HEK293 (cell line): Measurements from ENCODE around the gene PAF1.
A peak's percentile ranks its signal among the peaks of the same experiment; 100 is the strongest.

ENCODE experiments used
- CTCF ChIA-PET: fragments of 350-600 bp; formaldehyde crosslinking; extraction: SDS; loops from one replicate; lab custom pipeline; 2021; ENCODE audit warnings: antibody characterized with exemption; lab: Yijun Ruan, JAX
- POLR2A ChIA-PET: fragments of 300-600 bp; formaldehyde crosslinking; extraction: SDS; loops from one replicate; lab custom pipeline; 2020; ENCODE audit warnings: antibody characterized with exemption, inconsistent platforms; lab: Yijun Ruan, JAX
- H3K27ac ChIP-seq: fragments of 200-500 bp; sonication (Bioruptor generic); 2 replicates; pipeline ENCODE4 v1.5.1; 2014; ENCODE audit warnings: low read depth, low read length, control low read depth, inconsistent platforms; ENCODE audit errors: extremely low read depth
- H3K36me3 ChIP-seq, 2 experiments: fragments of 200-500 bp in 1 of 2; sonication (Bioruptor generic) in 1 of 2; 1 replicate in 1 of 2; 2 replicates in 1 of 2; pipeline ENCODE4 v1.5.1; 2014 to 2017; ENCODE audit warnings: inconsistent platforms in 2 of 2, low read length in 2 of 2; ENCODE audit not compliant: control insufficient read depth in 2 of 2, insufficient read depth in 1 of 2
- H3K4me1 ChIP-seq: fragments of 200-500 bp; sonication (Bioruptor generic); 2 replicates; pipeline ENCODE4 v1.5.1; 2014; ENCODE audit warnings: mild to moderate bottlenecking, low read length, inconsistent platforms; ENCODE audit not compliant: control insufficient read depth, insufficient read depth
- H3K4me3 ChIP-seq: 2 replicates; pipeline ENCODE4 v1.5.1; 2011; ENCODE audit warnings: low read depth, mild to moderate bottlenecking, control low read depth, low read length, moderate library complexity
- H3K9me3 ChIP-seq: fragments of 200-500 bp; sonication (Bioruptor generic); 2 replicates; pipeline ENCODE4 v1.5.1; 2014; ENCODE audit warnings: low read depth, low read length, inconsistent platforms; ENCODE audit not compliant: control insufficient read depth, insufficient read depth
- BCL11B ChIP-seq: fragments of 450-650 bp; formaldehyde crosslinking; IDR thresholded peaks from 2 replicates; pipeline ENCODE4 v1.5.1; 2016; ENCODE audit warnings: low read depth, missing biosample characterization, missing genetic modification characterization
- ZNF121 ChIP-seq: fragments of 450-650 bp; formaldehyde crosslinking; IDR thresholded peaks from 2 replicates; pipeline ENCODE4 v1.5.1; 2016; ENCODE audit warnings: missing biosample characterization, missing genetic modification characterization
- ZNF16 ChIP-seq: fragments of 450-650 bp; formaldehyde crosslinking; IDR thresholded peaks from 2 replicates; pipeline ENCODE4 v1.5.1; 2016; ENCODE audit warnings: low read depth, missing biosample characterization, missing genetic modification characterization
- ZNF211 ChIP-seq: fragments of 450-650 bp; formaldehyde crosslinking; IDR thresholded peaks from 2 replicates; pipeline ENCODE4 v1.5.1; 2016; ENCODE audit warnings: low read depth, missing biosample characterization, missing genetic modification characterization
- ZNF274 ChIP-seq, 2 experiments: fragments of 200-500 bp in 1 of 2; fragments of 450-650 bp in 1 of 2; sonication (Bioruptor generic) in 1 of 2; formaldehyde crosslinking in 1 of 2; IDR thresholded peaks; 2 replicates each; pipeline versions ENCODE4 v1.5.1 to v1.6.1; 2014 to 2016; ENCODE audit warnings: borderline replicate concordance in 1 of 2, inconsistent platforms in 1 of 2, low read length in 1 of 2, missing biosample characterization in 1 of 2, missing genetic modification characterization in 1 of 2
- ZNF37A ChIP-seq: fragments of 450-650 bp; IDR thresholded peaks from 2 replicates; pipeline ENCODE4 v1.5.1; 2018; ENCODE audit warnings: missing biosample characterization, missing genetic modification characterization
- ZNF501 ChIP-seq: fragments of 450-650 bp; formaldehyde crosslinking; IDR thresholded peaks from 2 replicates; pipeline ENCODE4 v1.5.1; 2016; ENCODE audit warnings: missing biosample characterization, missing genetic modification characterization
- ZNF585B ChIP-seq: fragments of 450-650 bp; formaldehyde crosslinking; IDR thresholded peaks from 2 replicates; pipeline ENCODE4 v1.5.1; 2016; ENCODE audit warnings: missing biosample characterization, missing genetic modification characterization
- TF ChIP-seq, protein P1 (sequence below): fragments of 450-650 bp; formaldehyde crosslinking; IDR thresholded peaks from 2 replicates; pipeline ENCODE4 v1.5.1; 2016; ENCODE audit warnings: missing biosample characterization, missing genetic modification characterization
- TF ChIP-seq, protein P2 (sequence below): fragments of 450-650 bp; formaldehyde crosslinking; IDR thresholded peaks from 2 replicates; pipeline ENCODE4 v1.5.1; 2016; ENCODE audit warnings: missing biosample characterization, missing genetic modification characterization
- TF ChIP-seq, protein P3 (sequence below): IDR thresholded peaks from 2 replicates; pipeline ENCODE4 v1.6.1; 2011; ENCODE audit warnings: mild to moderate bottlenecking, low read depth, low read length, borderline replicate concordance
- TF ChIP-seq, protein P4 (sequence below): fragments of 450-650 bp; formaldehyde crosslinking; IDR thresholded peaks from 2 replicates; pipeline ENCODE4 v1.5.1; 2016; ENCODE audit warnings: missing biosample characterization, missing genetic modification characterization
- TF ChIP-seq, protein P5 (sequence below): fragments of 450-650 bp; formaldehyde crosslinking; IDR thresholded peaks from 2 replicates; pipeline ENCODE4 v1.5.1; 2016; ENCODE audit warnings: missing biosample characterization, missing genetic modification characterization, low read depth
- TF ChIP-seq, protein P6 (sequence below): fragments of 450-650 bp; formaldehyde crosslinking; IDR thresholded peaks from 2 replicates; pipeline ENCODE4 v1.5.1; 2016; ENCODE audit warnings: missing biosample characterization, missing genetic modification characterization, borderline replicate concordance

Gene PAF1

DNA sequence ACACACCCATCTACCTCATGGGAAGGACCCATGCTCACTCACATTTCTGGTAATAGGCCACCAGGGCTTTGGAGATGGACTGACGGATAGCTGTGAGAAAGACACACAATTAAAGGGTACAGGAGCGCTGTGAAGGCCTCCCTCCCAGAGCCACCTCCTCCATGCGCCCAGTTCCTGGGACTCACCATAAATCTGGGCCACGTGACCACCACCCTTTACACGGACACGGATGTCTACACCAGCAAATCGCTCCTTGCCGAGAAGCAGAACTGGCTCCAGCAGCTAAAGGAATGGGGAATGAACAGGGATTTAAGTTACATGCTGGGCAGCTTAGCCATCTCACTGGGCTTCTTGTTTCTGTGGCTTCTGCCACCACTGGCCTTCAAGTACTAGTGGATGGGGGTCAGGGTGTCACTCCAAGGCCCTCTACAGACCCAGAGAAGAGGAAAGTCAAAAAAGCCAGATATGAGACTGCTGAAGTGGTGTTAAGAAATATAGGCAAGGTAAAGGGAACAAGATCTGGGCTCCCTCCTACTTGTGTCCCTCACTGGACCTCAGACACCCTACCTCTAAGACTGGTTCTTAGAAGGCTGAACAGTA lies 42.7 kb upstream of the PAF1 start (continued):
- TF ChIP-seq ZNF274 (IDR thresholded peaks at IDR 0.05; ENCODE audit: low read length) = no peak
- no peak for TF ChIP-seq ZNF274 (tag by site-specific recombination; IDR thresholded peaks at IDR 0.05; ENCODE audit: borderline replicate concordance)
- TF ChIP-seq, protein P1, sequence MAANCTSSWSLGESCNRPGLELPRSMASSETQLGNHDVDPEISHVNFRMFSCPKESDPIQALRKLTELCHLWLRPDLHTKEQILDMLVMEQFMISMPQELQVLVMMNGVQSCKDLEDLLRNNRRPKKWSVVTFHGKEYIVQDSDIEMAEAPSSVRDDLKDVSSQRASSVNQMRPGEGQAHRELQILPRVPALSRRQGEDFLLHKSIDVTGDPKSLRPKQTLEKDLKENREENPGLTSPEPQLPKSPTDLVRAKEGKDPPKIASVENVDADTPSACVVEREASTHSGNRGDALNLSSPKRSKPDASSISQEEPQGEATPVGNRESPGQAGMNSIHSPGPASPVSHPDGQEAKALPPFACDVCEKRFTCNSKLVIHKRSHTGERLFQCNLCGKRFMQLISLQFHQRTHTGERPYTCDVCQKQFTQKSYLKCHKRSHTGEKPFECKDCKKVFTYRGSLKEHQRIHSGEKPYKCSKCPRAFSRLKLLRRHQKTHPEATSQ (tag by site-specific recombination) = no peak
- TF ChIP-seq ZNF211 (tag by site-specific recombination) = no peak
- TF ChIP-seq, protein P2, sequence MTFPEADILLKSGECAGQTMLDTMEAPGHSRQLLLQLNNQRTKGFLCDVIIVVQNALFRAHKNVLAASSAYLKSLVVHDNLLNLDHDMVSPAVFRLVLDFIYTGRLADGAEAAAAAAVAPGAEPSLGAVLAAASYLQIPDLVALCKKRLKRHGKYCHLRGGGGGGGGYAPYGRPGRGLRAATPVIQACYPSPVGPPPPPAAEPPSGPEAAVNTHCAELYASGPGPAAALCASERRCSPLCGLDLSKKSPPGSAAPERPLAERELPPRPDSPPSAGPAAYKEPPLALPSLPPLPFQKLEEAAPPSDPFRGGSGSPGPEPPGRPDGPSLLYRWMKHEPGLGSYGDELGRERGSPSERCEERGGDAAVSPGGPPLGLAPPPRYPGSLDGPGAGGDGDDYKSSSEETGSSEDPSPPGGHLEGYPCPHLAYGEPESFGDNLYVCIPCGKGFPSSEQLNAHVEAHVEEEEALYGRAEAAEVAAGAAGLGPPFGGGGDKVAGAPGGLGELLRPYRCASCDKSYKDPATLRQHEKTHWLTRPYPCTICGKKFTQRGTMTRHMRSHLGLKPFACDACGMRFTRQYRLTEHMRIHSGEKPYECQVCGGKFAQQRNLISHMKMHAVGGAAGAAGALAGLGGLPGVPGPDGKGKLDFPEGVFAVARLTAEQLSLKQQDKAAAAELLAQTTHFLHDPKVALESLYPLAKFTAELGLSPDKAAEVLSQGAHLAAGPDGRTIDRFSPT (tag by site-specific recombination) = no peak
- TF ChIP-seq ZNF16 (tag by site-specific recombination) = no peak
- TF ChIP-seq, all 188 proteins: peak for 0

DNA sequence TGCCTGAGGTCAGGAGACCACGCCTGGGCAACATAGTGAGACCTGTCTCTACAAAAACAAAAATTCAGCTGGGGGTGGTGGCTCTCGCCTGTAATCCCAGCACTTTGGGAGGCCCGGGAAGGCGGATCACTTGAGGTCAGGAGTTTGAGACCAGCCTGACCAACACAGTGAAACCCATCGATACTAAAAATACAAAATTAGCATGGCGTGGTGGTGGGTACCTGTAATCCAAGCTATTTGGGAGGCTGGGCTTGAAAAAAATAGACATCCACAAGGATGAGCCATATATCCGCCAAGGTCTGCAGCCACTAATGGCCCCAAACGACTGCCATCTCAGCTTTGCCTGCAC lies 41.7 kb upstream of the PAF1 start:
- no peak for TF ChIP-seq ZNF37A (tag by site-specific recombination)
- TF ChIP-seq ZNF121 (tag by site-specific recombination) = peak; percentile 63; the same call in 1 of the 2 replicates
- TF ChIP-seq ZNF585B (tag by site-specific recombination) = no peak
- TF ChIP-seq, protein P3, sequence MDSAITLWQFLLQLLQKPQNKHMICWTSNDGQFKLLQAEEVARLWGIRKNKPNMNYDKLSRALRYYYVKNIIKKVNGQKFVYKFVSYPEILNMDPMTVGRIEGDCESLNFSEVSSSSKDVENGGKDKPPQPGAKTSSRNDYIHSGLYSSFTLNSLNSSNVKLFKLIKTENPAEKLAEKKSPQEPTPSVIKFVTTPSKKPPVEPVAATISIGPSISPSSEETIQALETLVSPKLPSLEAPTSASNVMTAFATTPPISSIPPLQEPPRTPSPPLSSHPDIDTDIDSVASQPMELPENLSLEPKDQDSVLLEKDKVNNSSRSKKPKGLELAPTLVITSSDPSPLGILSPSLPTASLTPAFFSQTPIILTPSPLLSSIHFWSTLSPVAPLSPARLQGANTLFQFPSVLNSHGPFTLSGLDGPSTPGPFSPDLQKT = no peak
- TF ChIP-seq, protein P4, sequence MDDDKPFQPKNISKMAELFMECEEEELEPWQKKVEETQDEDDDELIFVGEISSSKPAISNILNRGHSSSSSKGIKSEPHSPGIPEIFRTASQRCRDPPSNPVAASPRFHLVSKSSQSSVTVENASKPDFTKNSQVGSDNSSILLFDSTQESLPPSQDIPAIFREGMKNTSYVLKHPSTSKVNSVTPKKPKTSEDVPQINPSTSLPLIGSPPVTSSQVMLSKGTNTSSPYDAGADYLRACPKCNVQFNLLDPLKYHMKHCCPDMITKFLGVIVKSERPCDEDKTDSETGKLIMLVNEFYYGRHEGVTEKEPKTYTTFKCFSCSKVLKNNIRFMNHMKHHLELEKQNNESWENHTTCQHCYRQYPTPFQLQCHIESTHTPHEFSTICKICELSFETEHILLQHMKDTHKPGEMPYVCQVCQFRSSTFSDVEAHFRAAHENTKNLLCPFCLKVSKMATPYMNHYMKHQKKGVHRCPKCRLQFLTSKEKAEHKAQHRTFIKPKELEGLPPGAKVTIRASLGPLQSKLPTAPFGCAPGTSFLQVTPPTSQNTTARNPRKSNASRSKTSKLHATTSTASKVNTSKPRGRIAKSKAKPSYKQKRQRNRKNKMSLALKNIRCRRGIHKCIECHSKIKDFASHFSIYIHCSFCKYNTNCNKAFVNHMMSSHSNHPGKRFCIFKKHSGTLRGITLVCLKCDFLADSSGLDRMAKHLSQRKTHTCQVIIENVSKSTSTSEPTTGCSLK (tag by site-specific recombination) = no peak
- ChIA-PET POLR2A (interaction anchor here (0.6 to 3.4 kb wide), 14 partner anchors 8 to 603 kb away, joined by 3 to 20 read pairs (median 6); partner anchors contain the start of genes MED29, PAF1, PLEKHG2 and SAMD4B), CTCF (interaction anchor here (0.6 to 1.8 kb wide), 8 partner anchors 11 to 101 kb away, joined by 3 to 10 read pairs (median 4); partner anchors contain the start of gene EID2B)
- H3K4me3 ChIP-seq = no peak overlapping the region
- peak overlapping the region; percentile 100 for H3K27ac ChIP-seq
- H3K36me3 ChIP-seq = peaks cover 32 to 43% of the 10 kb centered on the region in 2 experiments
- H3K4me1 ChIP-seq = peaks cover 30% of the 10 kb centered on the region
- no peaks in the 10 kb centered on the region for H3K9me3 ChIP-seq

DNA sequence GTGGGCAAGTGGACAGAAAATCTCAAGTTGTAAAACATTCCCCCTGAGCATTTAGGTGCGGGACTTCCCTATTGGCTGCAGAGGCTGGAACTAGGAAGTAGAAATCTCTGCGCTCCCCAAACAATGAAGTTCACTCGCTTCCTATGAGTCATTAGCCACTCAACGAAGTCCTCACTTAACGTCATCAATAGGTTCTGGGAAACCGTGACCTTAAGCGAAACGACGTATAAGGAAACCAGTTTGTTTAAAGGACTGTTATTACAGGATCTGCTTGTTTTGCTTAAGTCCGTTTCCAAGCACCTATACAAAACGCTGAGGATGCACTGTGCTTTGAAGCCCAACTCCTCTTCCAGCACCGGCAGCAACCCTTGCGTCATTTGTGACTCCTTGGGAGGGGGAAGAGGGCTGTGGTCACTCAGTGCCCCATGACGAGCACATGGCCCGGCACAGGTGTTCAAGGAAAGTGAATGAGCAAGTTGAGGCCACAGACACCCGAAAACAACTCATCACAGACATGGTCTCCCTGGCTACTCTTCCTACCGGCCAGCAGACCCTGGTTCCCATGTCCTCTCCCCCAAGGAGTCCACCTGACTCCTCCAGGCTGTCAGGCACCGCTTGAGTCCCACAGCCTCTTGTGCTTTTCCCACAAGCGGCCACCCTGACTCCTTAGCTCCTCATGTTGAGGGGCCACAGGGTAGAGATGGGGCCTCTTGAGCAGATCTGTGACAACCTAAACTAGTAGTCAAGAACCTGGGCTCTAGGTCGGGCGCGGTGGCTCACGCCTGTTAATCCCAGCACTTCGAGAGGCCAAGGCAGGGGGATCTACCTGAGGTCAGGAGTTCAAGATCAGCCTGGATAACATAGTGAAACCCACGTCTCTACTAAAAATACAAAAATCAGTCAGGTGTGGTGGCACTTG lies 40.0 kb upstream of the PAF1 start:
- Histone ChIP-seq H3K9me3 (no peaks in the 10 kb centered on the region), H3K4me3 (no peak overlapping the region), H3K4me1 (peaks cover 22% of the 10 kb centered on the region), H3K36me3 (peaks cover 34 to 43% of the 10 kb centered on the region in 2 experiments), H3K27ac (peak overlapping the region; percentile 74)
- POLR2A ChIA-PET = interaction anchor here (0.5 to 3.4 kb wide), 16 partner anchors 10 to 1110 kb away, joined by 3 to 20 read pairs (median 5); partner anchors contain the start of genes DLL3, MED29, PAF1 and SUPT5H
- CTCF ChIA-PET = interaction anchor here (0.7 to 1.5 kb wide), 3 partner anchors 10 to 19 kb away, joined by 3 to 7 read pairs (median 3); no protein-coding TSS in a partner anchor
- TF ChIP-seq, protein P5, sequence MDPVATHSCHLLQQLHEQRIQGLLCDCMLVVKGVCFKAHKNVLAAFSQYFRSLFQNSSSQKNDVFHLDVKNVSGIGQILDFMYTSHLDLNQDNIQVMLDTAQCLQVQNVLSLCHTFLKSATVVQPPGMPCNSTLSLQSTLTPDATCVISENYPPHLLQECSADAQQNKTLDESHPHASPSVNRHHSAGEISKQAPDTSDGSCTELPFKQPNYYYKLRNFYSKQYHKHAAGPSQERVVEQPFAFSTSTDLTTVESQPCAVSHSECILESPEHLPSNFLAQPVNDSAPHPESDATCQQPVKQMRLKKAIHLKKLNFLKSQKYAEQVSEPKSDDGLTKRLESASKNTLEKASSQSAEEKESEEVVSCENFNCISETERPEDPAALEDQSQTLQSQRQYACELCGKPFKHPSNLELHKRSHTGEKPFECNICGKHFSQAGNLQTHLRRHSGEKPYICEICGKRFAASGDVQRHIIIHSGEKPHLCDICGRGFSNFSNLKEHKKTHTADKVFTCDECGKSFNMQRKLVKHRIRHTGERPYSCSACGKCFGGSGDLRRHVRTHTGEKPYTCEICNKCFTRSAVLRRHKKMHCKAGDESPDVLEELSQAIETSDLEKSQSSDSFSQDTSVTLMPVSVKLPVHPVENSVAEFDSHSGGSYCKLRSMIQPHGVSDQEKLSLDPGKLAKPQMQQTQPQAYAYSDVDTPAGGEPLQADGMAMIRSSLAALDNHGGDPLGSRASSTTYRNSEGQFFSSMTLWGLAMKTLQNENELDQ (tag by site-specific recombination) = no peak
- TF ChIP-seq, protein P6, sequence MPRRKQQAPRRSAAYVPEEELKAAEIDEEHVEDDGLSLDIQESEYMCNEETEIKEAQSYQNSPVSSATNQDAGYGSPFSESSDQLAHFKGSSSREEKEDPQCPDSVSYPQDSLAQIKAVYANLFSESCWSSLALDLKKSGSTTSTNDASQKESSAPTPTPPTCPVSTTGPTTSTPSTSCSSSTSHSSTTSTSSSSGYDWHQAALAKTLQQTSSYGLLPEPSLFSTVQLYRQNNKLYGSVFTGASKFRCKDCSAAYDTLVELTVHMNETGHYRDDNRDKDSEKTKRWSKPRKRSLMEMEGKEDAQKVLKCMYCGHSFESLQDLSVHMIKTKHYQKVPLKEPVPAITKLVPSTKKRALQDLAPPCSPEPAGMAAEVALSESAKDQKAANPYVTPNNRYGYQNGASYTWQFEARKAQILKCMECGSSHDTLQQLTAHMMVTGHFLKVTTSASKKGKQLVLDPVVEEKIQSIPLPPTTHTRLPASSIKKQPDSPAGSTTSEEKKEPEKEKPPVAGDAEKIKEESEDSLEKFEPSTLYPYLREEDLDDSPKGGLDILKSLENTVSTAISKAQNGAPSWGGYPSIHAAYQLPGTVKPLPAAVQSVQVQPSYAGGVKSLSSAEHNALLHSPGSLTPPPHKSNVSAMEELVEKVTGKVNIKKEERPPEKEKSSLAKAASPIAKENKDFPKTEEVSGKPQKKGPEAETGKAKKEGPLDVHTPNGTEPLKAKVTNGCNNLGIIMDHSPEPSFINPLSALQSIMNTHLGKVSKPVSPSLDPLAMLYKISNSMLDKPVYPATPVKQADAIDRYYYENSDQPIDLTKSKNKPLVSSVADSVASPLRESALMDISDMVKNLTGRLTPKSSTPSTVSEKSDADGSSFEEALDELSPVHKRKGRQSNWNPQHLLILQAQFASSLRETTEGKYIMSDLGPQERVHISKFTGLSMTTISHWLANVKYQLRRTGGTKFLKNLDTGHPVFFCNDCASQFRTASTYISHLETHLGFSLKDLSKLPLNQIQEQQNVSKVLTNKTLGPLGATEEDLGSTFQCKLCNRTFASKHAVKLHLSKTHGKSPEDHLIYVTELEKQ (tag by site-specific recombination) = 0 out of 2 replicates have a peak, but pooled peaks have one; percentile 24
- TF ChIP-seq BCL11B (tag by site-specific recombination) (no peak), ZNF501 (tag by site-specific recombination) (peak; percentile 72; the same call in 1 of the 2 replicates), ZNF211 (tag by site-specific recombination) (no peak)
